HL-60/S4 (cell line): ENCODE results near the gene MOSPD2.

ENCODE experiments used
- in situ Hi-C: fragments of 300-500 bp; cut with MboI; formaldehyde crosslinking; loops from 2 replicates; pipeline ENCODE4 v1.14.3; 2022; ENCODE audit warnings: low sequenced_read_pairs

MOSPD2 gene

DNA sequence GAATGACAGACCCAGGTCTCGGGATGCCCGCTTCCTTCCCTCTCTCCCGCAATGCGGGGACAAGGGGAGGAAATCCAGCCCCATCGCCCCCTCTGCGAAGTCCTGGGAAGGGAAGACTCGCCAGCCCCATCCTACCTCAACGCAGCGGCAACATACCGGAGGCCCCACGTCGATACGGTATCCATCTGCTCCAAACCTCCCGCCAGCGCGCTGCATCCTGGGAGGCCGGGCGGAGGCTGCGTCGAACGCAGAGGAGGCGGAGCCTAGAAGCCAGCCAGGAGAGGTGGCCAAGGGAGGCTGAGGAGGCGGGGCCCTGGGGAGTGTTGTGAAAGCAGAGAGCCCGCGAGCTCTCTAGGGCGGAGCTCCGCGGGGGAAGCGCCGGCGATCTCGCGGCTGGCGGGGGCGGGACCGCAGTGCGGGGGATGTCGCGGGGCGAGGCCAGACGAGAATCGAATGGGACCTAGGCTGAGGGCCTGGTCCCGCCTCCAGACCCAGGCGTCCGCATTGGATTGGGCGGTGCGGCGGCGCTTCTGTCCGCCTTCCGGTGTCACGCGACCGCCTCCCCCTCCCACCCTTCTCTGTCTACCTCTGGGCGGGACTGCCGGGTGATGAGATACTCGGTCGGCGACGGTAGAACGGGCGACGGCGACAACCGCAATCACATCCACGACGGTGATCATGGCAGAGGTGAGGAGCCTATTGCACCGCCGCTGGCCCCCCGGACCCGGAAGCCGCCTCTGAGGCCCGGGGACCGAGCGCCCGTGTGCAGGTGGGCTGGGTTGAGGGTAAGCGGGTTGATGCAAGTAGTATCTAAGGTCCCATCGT lies at the start of gene MOSPD2, which contains the start of gene FANCB:
TSS of gene MOSPD2 (plus strand) at position 571 of the 825 bp plus-strand sequence. CDS start at position 679, 108 bp downstream.
TSS of gene FANCB (minus strand) at position 219 of the 825 bp plus-strand sequence. CDS start 7,559 bp downstream, outside the sequence.
- in situ Hi-C loops, result no loop called here

DNA sequence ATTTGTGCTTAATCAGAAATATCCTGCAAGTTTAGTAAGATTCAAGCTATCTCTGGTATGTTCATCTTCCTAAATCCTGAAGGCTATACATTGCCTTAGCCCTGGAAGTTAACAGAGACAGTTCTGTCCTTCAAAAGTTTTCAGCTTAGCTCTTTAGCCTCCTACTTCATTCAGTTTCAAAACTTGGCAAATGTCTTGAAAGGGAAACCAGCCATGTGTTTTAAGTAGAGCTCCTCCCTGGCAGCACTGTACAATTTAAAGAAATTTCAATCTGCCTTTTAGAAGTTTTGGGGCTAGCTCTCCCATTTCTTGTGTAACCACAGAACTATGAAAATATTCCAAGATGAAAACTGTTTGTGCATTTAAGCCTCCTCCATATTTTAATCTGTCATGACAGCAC lies 47.4 kb upstream of the MOSPD2 start:
- in situ Hi-C loops, result no loop called here

DNA sequence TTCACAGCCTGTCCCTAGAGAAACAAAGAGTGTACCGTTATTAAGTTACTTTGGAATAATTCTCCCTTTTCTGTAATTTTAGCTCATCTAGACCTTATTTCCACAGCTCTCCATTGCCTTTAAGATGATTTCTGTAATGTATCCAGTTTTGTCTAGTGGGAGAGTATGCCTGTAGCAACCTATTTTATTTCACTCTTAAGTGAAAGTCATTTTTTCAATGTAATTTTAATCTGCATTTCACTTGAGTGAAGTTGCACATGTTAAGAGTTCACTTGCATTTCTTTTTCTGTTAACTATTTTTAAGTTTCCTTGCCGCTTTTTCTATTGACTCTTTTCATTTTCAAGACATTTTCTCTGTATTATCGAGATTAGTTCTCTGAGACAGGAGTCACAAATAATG lies 46.9 kb upstream of the MOSPD2 start:
- in situ Hi-C loops, result no loop called here

DNA sequence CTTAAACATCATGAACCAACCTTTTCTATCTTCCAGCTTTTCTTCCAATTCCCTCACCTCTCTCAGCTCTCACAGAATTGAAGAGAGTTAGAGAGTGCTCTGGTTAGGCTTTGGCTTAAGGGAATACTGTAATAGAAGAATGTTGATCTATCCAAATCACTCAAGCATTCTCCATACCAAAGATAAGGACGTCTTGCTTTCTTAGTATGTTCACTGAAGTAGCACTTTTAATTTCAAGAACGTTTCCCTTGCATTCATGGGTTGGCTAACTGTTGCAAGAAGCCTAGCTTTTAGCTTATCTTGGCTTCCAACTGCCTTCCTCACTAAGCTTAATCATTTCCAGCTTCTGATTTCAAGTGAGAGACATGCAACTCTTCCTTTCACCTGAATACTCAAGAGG lies 43.6 kb upstream of the MOSPD2 start:
- in situ Hi-C loops, result no loop called here

DNA sequence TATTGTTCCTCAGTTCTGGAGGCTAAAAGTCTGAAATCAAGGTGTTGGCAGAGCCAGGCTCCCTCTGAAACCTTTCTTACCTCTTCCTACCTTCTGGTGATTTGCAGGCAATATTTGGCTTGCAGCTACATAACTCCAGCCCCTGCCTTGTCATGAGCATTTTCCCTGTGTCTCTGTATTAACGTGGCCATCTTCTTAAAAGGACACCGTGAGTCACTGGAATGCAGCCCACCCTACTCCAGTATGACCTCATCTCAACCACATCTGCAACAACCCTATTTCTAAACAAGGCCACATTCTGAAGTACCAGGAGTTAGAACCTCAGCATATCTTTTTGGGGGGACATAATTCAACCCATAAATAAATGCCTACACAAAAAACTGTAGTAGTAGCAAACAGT lies 41.1 kb upstream of the MOSPD2 start:
- in situ Hi-C loops, result no loop called here

DNA sequence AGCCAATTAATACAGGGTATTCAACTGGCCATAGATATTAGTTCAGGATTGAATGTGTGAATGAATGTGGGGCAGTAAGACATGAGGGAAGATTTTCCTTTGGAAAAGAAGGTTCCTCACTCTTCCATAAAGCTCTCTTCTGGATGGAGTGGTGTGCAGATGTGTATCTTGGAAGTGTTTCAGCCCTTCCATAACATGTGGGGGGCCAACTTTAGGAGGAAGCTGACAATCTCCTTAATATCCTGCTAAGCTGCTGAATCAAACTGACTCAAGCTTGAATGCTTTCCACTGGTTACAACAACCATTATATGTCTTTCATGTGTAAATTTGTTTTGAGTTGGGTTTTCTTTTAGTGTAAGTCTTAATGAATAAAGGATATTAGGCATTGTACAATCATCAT lies 40.6 kb upstream of the MOSPD2 start:
- in situ Hi-C loops, result no loop called here

DNA sequence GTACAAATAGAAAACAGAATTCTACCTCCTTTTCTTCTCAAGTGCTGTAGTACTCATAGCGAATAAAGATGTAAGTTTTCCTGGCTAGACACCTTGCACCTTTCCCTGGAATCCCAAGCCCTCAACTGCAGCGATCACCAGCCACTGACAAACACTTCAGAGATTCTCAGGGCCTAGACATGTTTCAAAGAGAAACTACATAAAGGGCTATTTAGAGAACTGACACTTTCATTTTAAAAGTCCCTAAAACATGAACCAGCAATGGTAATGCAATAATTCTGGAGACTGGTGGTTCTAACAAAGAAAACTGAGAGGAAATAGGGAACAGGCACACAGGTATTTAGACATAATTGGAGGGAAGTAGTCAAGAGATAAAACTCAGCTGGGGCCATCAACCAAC lies 36.1 kb upstream of the MOSPD2 start:
- in situ Hi-C loops, result no loop called here

DNA sequence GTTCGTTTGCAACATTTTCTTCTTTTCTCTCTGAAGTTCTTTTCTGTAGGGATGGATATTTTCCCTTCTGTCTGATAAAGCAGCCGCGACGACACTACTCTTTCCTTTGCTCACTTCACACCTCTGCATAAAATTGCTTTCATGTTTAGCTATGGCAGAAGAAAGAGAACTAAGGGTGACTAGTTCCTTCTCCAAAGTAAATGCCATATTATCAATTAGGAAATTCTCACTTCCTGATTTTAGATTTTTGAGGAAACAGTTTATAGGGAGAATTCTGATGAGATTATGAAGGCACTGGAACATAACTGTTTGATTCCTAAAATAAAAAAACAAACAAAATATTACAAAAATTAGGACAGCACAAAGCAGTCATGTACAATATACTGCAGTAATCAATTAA lies 29.6 kb upstream of the MOSPD2 start:
- in situ Hi-C loops, result no loop called here

DNA sequence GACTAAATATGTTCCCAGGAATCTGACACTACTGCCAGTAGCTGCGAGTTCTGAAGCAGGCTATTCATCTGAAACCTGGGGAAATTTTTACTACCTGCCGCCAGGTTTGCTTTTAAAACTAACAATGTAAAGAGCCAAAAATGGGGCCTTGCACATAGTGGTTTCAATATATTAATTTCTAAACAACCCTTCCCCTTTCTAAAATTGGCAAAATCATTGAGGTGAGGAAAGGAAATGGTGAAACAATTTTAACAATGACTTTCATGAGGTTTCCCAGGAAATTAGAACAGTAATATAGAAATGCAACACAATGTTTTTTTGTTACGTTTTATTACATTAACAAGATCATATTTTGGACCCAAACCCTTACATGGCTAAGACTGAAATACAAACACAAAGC lies 21.7 kb upstream of the MOSPD2 start:
- in situ Hi-C loops, result no loop called here

DNA sequence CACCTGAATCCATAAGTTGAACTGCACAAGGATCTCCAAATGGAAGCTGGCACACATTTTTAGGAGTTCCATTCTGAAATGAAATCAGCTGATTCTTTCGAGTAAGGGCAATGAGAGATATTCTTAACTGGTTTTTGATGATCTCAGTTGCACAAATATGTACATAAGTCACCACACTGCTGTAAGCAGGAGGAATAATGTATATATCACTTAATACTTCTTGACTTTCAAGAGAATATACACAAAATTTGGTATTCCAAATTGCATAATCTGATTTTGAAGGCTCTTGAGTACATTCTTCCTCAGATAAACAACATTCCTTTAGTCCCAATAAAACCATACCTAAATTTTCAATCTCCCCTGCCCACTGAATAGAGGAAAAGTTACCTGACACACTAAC lies 8.6 kb upstream of the MOSPD2 start:
- in situ Hi-C loops, result no loop called here

DNA sequence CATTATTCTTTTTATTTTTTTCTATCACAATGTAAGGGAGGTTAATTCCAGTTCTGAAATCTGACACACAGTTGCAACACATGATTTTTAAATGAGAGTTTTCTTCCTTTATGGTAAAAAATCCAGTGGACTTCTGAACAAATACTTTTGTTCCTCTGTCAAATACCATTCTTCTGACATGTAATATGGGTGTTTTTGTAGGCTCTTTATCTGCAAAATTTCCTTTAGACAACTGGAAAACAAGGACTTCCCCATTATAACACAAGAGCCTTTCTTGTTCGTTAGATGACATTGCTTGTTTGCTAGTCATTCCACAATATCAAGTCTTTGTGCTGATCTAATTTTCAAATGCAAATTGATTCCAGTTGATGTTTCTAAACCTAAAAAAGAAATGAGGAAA lies 8.0 kb upstream of the MOSPD2 start:
- in situ Hi-C loops, result no loop called here

DNA sequence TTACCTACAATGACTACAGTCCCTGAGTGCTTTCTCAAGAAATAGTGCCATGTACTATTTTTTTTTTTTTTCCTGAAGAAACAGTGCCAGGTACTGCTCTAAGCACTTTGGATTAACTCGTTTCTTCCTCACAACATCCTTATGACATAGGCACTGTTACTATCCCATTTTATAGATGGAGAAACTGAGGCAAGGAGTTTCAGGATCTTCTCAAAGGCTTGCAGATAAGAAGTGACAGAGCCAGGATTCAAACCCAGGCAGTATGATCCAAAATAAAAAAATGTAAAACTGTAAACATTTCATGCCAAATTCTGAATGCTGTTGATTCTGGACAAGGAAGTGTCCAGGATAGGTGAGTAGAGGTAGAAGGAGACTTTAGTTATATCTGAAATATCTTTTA lies 1.5 kb upstream of the MOSPD2 start:
- in situ Hi-C loops, result no loop called here

DNA sequence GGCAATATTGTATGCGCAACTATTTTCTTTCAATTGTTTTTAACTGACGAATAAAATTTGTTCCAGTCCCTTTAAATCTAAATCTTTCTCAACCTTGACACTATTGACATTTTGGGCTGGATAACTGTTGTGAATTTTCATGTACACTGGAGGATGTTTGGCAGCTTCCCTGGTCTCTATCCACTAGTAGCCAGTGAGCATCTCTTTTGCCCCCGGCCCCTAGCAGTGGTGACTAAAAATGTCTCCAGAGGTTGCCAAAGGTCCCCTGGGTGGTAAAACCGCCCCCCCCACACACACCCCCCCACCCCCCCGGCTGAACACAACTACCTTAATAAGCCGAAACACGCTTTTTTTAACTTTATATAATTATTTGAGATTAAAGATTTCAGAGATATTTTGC lies 866 bp upstream of the MOSPD2 start:
- in situ Hi-C loops, result no loop called here

DNA sequence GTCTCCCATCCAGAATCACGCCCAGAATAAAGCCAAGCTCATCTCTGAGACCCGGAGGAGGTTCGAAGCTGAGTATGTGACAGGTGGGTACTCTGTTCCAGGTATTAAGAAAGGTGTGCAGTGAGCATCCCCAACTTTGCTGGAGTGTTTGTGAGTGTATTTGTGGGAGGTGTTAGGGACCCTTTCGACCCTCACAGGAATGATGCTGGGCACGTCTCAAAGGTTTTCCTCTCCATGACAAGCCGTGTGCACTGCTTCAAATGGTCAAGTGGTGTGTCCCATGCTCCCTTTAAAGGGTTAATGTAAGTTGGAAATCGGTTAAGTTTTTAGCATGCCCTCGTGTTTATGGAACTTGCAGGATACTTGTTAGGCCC lies 442 bp downstream of the MOSPD2 start:
- in situ Hi-C loops, result no loop called here

DNA sequence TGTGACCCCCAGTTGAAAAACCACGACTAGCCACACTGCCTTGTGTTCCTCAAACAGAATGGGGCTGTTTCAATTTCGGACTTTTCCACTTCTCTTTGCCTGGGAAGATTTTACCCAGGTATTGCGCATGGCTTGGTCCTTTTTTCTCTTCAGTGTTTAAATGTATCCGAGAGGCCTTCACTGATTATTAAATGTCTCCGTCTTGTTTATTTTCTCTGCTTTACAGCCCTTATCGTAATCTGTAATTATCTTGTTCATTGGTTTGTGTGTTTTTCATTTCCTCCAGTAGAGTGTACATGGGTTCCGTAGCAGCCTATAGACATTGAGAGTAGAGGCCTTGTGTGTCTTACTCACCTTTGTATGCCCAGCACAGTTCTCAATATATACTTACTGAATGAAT lies 2.4 kb downstream of the MOSPD2 start:
- in situ Hi-C loops, result no loop called here

DNA sequence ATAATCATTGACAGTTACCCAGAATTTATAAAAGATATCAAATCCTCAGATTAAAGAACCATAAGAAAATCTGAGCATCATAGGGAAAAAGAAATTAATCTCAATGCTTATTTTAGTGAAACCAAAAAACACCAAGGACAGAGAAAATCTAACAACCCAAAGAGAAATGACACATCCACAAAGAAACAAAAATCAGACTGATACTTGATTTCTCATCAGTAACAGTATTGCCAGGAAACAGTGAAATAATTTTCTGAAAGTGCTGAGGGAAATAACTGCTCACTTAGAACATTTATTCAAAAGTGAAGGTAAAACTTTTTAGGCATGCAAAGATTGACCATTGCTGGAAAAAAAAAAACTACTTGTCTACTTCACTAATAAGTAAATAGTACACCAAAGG lies 10.6 kb downstream of the MOSPD2 start:
- in situ Hi-C loops, result no loop called here

DNA sequence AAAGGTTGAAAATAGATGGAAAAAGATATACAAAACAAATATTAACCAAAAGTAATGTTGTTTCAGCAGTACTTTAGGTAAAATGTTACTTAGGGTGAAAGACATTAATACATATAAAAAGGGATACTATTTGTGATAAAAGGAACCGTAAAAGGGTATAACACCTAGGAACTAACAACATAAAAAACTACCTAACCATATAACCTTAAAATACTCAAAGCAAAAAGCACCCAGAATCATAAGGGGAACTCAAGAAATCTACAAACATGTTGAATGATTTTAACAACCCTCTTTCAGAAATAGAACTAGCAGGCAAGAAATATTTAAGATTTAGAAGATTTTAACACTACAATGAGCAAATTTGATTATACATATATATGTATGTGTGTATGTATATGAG lies 11.5 kb downstream of the MOSPD2 start:
- in situ Hi-C loops, result no loop called here

DNA sequence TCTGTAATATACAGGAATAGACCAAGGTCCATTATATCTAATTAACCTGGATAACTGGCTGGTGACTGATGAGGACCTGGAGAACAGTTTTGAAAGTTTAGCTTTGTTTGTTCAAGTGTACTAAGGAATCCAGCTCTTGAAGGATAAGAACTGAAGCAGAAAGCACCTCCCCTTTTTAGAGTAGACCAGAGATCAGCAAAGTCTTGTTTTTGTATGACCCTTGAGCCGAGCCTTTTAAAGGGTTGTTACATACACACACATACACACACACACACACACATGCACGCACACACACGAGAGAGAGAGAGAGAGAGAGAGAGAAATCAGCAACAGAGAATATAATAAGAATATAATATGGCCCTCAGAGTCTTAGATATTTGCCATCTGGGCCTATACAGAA lies 13.0 kb downstream of the MOSPD2 start:
- in situ Hi-C loops, result no loop called here

DNA sequence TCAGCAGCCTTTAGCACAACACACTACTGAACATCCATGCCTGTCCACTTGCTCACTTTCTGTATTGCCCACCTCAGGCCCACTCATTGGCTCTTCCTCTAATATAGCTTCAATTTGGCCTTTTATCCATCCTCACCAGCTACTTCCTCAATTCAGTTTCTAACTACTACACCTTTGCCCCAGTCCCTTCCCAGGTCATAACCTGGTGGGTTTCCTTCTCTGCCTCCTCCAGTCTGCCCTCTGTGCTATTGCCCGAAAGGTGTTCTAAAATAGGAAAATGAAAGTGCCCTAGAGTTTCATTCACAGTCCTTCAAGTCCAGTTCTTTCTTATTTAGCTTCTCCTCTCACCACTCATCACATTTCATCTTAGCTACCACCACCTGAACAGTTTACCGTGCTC lies 23.1 kb downstream of the MOSPD2 start:
- in situ Hi-C loops, result no loop called here

DNA sequence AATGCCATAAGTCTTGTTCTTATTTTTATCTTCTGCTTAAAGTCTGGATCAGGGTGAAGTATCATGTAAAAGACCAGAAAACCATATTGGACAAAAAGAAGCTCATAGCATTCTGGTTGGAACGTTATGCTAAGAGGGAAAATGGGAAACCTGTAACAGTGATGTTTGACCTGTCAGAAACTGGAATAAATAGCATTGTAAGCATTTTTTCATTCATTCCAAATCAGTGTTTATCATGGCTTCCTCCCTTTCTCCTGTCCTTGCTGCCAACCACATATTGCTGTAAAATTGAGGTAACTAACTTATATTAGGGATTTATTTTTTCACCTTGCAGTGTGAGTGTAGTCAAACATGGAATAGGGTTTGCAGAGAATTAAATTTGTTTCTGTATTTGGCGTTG lies 23.8 kb downstream of the MOSPD2 start:
- in situ Hi-C loops, result no loop called here

DNA sequence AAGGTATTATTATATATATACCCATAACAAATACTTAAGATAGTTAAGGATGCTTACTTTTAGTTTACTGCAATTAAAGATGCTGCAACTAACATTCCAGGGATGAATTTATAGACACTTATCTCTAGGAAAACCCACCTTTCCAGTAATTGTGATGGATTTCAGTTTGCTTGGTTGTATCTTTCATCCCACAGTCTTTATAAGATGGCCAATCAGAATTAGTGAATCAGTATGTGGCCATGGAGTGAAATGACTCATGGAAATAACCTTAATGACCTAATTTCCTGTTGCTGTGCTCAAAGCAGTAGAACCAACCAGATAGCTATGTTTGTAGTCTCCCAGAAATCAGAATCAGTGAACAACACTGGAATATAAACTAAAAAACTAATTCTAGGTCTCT lies 26.4 kb downstream of the MOSPD2 start:
- in situ Hi-C loops, result no loop called here

DNA sequence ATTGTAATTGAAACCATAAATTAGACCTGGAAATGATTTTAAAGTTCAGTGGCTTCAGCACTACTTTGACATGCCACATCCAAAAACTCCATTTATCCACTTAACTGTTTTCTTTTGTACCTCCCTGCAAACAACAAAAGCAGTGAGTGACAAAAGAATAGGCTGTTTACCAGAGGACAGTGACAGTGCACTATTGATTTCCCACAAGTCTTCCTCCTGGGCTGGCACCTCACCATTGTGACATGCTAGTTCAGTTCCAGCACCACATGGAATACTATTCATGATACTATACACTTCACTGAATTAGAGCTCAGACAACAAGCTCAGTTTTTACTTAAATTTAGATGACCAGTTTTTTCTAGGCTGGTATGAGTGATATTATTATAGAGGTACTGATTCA lies 29.3 kb downstream of the MOSPD2 start:
- in situ Hi-C loops, result no loop called here

DNA sequence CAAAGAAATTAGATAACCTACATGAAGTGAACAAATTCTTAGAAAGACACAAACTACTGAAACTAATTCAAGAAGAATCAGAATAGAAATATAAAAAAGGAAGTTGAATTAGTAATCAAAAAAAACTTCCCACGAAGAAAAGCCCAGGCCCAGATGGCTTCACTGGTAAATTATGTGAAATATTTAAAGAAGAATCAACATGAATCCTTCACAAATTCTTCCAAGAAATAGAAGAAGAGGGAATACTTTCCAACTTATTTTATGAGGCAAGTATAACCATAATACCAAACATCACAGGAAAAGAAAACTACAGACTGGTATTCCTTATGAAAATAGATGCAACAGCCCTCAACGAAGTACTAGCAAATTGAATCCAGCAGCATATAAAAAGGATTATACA lies 30.7 kb downstream of the MOSPD2 start:
- in situ Hi-C loops, result no loop called here
